ENCODE data around the gene KIF21A.

Gene KIF21A, protein sequence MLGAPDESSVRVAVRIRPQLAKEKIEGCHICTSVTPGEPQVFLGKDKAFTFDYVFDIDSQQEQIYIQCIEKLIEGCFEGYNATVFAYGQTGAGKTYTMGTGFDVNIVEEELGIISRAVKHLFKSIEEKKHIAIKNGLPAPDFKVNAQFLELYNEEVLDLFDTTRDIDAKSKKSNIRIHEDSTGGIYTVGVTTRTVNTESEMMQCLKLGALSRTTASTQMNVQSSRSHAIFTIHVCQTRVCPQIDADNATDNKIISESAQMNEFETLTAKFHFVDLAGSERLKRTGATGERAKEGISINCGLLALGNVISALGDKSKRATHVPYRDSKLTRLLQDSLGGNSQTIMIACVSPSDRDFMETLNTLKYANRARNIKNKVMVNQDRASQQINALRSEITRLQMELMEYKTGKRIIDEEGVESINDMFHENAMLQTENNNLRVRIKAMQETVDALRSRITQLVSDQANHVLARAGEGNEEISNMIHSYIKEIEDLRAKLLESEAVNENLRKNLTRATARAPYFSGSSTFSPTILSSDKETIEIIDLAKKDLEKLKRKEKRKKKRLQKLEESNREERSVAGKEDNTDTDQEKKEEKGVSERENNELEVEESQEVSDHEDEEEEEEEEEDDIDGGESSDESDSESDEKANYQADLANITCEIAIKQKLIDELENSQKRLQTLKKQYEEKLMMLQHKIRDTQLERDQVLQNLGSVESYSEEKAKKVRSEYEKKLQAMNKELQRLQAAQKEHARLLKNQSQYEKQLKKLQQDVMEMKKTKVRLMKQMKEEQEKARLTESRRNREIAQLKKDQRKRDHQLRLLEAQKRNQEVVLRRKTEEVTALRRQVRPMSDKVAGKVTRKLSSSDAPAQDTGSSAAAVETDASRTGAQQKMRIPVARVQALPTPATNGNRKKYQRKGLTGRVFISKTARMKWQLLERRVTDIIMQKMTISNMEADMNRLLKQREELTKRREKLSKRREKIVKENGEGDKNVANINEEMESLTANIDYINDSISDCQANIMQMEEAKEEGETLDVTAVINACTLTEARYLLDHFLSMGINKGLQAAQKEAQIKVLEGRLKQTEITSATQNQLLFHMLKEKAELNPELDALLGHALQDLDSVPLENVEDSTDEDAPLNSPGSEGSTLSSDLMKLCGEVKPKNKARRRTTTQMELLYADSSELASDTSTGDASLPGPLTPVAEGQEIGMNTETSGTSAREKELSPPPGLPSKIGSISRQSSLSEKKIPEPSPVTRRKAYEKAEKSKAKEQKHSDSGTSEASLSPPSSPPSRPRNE (N-terminal part only)

DNA sequence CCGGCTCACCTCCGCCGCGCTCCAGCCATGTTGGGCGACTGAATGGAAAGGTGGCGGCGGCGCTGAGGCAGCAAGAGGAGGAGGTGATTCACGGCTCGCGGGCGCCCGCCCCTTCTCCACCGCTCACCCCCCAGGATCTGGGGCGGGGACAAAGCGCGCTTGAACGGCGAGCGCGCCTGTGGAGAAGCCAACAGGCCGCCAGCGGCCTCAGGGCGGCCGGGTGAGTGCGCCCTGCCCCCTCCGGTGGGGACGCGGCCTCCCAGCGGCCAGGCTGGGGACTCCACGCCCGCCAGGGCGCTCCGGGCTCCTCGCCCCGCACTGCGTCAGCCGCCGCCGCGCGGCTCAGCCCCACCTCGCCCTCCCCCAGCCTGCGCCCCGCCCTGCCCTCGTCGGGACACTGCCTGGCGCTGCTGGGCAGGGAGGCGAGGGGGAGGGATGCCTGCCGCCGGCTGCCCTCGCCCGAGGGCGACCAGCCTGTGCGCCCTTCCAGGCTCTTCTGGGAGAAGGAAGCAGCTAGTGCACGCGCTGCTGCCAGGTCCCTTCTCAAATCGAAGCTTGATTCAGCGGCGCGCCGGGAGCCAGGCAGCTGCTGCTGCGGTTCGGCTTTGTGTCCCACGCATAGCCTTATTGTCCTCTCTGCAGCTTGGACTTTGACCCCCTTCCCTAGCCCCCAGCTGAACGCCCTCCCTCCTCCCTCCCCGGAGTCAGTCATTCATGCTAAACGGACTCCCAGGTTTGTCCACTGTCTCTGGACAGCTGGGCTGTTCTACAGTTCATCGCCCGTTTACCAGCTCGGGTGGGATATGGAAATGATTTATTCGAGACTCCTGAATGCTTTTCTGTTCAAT lies at the start of gene KIF21A:
Gene KIF21A, minus strand, starts transcription at position 40 of the 848 bp plus-strand sequence. CDS start 150 bp downstream, outside the sequence.
- DNase-seq (ENCODE audit: insufficient read length, low spot score): peak; percentile 18
- FAIRE-seq: no peak
- TF ChIP-seq, protein P1, sequence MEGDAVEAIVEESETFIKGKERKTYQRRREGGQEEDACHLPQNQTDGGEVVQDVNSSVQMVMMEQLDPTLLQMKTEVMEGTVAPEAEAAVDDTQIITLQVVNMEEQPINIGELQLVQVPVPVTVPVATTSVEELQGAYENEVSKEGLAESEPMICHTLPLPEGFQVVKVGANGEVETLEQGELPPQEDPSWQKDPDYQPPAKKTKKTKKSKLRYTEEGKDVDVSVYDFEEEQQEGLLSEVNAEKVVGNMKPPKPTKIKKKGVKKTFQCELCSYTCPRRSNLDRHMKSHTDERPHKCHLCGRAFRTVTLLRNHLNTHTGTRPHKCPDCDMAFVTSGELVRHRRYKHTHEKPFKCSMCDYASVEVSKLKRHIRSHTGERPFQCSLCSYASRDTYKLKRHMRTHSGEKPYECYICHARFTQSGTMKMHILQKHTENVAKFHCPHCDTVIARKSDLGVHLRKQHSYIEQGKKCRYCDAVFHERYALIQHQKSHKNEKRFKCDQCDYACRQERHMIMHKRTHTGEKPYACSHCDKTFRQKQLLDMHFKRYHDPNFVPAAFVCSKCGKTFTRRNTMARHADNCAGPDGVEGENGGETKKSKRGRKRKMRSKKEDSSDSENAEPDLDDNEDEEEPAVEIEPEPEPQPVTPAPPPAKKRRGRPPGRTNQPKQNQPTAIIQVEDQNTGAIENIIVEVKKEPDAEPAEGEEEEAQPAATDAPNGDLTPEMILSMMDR (IDR thresholded peaks at IDR 0.05; ENCODE audit: insufficient read depth, missing control alignments): no peak

DNA sequence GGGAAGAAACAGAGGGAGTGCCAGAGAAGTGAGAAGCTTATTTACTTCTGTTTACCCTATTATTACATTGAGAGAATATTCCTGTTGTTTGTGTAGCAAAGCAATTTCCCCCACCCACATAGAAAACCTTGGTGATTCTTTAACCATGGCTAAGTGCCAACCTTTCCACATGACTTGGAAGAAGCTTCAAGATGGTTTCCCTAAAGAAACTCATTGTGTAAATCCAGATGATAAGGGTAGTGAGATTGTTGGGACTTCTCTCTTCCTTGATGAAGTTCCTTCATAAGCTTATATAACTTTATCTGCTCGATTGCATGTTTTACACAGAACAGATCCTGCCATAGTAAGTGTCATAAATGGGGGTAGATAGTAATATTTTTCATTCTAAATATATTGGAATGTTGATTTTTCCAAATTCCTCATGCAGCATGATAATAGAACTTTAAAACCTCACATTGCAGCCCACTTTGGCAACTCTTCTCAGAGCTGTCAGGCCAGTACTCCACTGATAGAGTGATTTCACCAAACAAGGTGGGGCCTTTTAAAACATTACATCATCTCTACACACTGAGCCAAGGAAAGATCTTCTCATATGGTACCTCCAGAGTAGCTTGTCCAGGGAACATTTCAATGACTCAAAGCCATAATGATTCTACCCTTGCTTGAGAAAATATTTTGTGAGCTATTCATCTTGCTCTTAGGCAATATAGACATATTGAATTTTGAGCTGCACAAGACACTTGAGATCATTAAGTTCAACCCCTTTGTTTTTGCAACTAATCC lies 47.8 kb upstream of the KIF21A start:
- TF ChIP-seq, protein P1 (IDR thresholded peaks at IDR 0.05; ENCODE audit: insufficient read depth, missing control alignments): no peak
- no peak for DNase-seq (ENCODE audit: insufficient read length, low spot score)
- FAIRE-seq: no peak

DNA sequence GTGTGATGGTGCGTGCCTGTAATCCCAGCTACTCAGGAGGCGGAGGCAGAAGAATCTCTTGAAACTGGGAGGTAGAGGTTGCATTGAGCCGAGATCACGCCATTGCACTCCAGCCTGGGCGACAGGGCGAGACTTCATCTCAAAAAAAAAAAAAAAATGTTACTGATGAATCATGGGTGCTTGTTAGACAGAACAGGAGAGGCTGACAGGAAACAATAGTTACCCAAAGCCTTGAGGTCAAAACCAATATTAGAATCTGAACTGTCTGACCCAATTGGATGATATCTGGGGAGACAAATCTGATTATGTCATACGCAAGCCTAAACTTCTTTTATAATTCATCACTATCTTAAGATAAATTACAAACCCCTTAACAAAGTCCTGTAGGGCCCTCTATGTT lies 40.7 kb upstream of the KIF21A start:
- no peak for DNase-seq (ENCODE audit: insufficient read length, low spot score)
- TF ChIP-seq, protein P1 (IDR thresholded peaks at IDR 0.05; ENCODE audit: insufficient read depth, missing control alignments): no peak
- no peak for FAIRE-seq

DNA sequence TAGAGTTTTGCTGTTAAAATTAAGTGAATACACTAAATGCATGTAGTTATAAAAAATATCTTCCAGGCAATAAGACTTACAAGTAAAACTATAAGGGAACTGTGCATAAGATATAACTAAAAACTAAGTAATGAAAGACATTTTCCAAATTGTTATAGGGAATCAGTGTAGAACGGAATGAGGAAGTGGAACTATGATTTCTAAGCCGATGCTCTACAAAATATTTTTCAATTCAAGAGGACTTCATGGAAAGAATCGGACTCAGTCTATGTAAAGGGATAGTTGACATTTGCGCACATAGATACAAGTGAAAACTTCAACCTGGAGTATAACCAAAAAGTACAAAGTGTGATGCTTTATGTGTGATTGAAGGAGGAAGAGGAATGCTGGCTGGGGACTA lies 40.1 kb upstream of the KIF21A start:
- TF ChIP-seq, protein P1 (IDR thresholded peaks at IDR 0.05; ENCODE audit: insufficient read depth, missing control alignments): no peak
- FAIRE-seq (no peak), DNase-seq (ENCODE audit: insufficient read length, low spot score) (no peak)

- TF ChIP-seq, protein P1 (IDR thresholded peaks at IDR 0.05; ENCODE audit: insufficient read depth, missing control alignments): no peak
- FAIRE-seq: no peak
- DNase-seq (ENCODE audit: insufficient read length, low spot score): no peak
These were observed 34.0 kb upstream of the KIF21A start for GRCh38 chr12:39476894-39477293.

Measured in D721Med (cell line).